ENCODE results near the gene ATP2C2. TPM values are rescaled to one million over a fixed set of nuclear protein-coding genes. Genes with fewer than 3 reads are reported as not detected.
A peak's percentile ranks its signal among the peaks of the same experiment; 100 is the strongest.

The ATP2C2 gene
- total RNA-seq, result not detected in 3 replicates
- long read RNA-seq, result 0 reads

- Mint-ChIP-seq H3K4me3 (ENCODE audit: unreplicated experiment) (peak within 1 kb of the TSS; percentile 53), H3K27me3 (ENCODE audit: low read depth) (peaks cover 66% of the 10 kb centered on the region)
- DNase-seq (ENCODE audit: low spot score), result no peak
These were observed at the start of gene ATP2C2 for GRCh38 chr16:84368308-84368996. TSS of gene ATP2C2 (plus strand) at chr16:84368538. CDS start at chr16:84368616, 78 bp downstream.

GRCh38 chr16:84319146-84319760 is 49.1 kb upstream of the ATP2C2 start:
- H3K4me3 Mint-ChIP-seq (ENCODE audit: unreplicated experiment), result no peak overlapping the region
- H3K36me3 Mint-ChIP-seq (ENCODE audit: low read depth), result peaks cover 2% of the 10 kb centered on the region
- peaks cover 24% of the 10 kb centered on the region for H3K27me3 Mint-ChIP-seq (ENCODE audit: low read depth)
- H3K9me3 Mint-ChIP-seq (ENCODE audit: low read depth), result peaks cover 3% of the 10 kb centered on the region
- peak; percentile 89 for DNase-seq (ENCODE audit: low spot score)
- no peak overlapping the region for H3K27ac Mint-ChIP-seq (ENCODE audit: unreplicated experiment)
- no peaks in the 10 kb centered on the region for H3K4me1 Mint-ChIP-seq (ENCODE audit: low read depth)
- TF ChIP-seq, protein P1, sequence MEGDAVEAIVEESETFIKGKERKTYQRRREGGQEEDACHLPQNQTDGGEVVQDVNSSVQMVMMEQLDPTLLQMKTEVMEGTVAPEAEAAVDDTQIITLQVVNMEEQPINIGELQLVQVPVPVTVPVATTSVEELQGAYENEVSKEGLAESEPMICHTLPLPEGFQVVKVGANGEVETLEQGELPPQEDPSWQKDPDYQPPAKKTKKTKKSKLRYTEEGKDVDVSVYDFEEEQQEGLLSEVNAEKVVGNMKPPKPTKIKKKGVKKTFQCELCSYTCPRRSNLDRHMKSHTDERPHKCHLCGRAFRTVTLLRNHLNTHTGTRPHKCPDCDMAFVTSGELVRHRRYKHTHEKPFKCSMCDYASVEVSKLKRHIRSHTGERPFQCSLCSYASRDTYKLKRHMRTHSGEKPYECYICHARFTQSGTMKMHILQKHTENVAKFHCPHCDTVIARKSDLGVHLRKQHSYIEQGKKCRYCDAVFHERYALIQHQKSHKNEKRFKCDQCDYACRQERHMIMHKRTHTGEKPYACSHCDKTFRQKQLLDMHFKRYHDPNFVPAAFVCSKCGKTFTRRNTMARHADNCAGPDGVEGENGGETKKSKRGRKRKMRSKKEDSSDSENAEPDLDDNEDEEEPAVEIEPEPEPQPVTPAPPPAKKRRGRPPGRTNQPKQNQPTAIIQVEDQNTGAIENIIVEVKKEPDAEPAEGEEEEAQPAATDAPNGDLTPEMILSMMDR (IDR thresholded peaks at IDR 0.05), result no peak

More at GRCh38 chr16:84368308-84368996, at the start of gene ATP2C2:
- Mint-ChIP-seq H3K36me3 (ENCODE audit: low read depth) (no peaks in the 10 kb centered on the region), H3K9me3 (ENCODE audit: low read depth) (no peaks in the 10 kb centered on the region), H3K4me1 (ENCODE audit: low read depth) (peaks cover 4% of the 10 kb centered on the region), H3K27ac (ENCODE audit: unreplicated experiment) (no peak within 1 kb of the TSS)
- TF ChIP-seq, protein P1 (IDR thresholded peaks at IDR 0.05), result no peak

- Mint-ChIP-seq H3K4me3 (ENCODE audit: unreplicated experiment) (no peak overlapping the region), H3K27ac (ENCODE audit: unreplicated experiment) (no peak overlapping the region), H3K4me1 (ENCODE audit: low read depth) (no peaks in the 10 kb centered on the region), H3K27me3 (ENCODE audit: low read depth) (peaks cover 20% of the 10 kb centered on the region), H3K9me3 (ENCODE audit: low read depth) (peaks cover 3% of the 10 kb centered on the region), H3K36me3 (ENCODE audit: low read depth) (peaks cover 2% of the 10 kb centered on the region)
- TF ChIP-seq, protein P1 (IDR thresholded peaks at IDR 0.05), result no peak
- peak; percentile 29 for DNase-seq (ENCODE audit: low spot score)
These were observed 47.8 kb upstream of the ATP2C2 start for GRCh38 chr16:84320511-84320910.

GRCh38 chr16:84321932-84322331 is 46.4 kb upstream of the ATP2C2 start:
- peaks cover 2% of the 10 kb centered on the region for H3K36me3 Mint-ChIP-seq (ENCODE audit: low read depth)
- no peaks in the 10 kb centered on the region for H3K4me1 Mint-ChIP-seq (ENCODE audit: low read depth)
- H3K4me3 Mint-ChIP-seq (ENCODE audit: unreplicated experiment), result no peak overlapping the region
- H3K27ac Mint-ChIP-seq (ENCODE audit: unreplicated experiment), result no peak overlapping the region
- H3K9me3 Mint-ChIP-seq (ENCODE audit: low read depth), result peaks cover 3% of the 10 kb centered on the region
- TF ChIP-seq, protein P1 (IDR thresholded peaks at IDR 0.05), result no peak
- no peak for DNase-seq (ENCODE audit: low spot score)
- H3K27me3 Mint-ChIP-seq (ENCODE audit: low read depth), result peaks cover 20% of the 10 kb centered on the region

DNA sequence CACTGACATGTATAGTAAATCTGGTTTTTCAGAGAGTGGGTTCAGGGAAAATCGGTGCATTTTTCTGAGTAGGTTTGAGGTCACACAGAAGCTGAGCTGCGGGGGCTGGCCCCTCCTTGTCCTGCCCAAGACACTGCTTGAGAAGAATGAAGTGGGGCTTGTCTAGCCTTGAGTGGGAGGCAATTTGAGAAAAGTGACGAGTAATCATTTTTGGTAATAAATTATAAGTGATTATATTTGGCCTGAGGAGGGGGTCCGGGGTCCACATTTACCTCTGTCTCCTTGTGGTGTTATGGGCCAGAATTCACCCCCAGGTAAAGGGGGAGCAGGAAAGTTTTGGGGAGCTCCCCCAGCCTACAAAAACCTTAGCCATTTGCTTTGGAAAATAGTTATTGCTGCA is 45.6 kb upstream of the ATP2C2 start:
- TF ChIP-seq, protein P1 (IDR thresholded peaks at IDR 0.05), result no peak
- H3K4me1 Mint-ChIP-seq (ENCODE audit: low read depth), result no peaks in the 10 kb centered on the region
- no peak overlapping the region for H3K27ac Mint-ChIP-seq (ENCODE audit: unreplicated experiment)
- H3K36me3 Mint-ChIP-seq (ENCODE audit: low read depth), result peaks cover 1% of the 10 kb centered on the region
- peaks cover 20% of the 10 kb centered on the region for H3K27me3 Mint-ChIP-seq (ENCODE audit: low read depth)
- H3K9me3 Mint-ChIP-seq (ENCODE audit: low read depth), result peaks cover 2% of the 10 kb centered on the region
- peak; percentile 2 for DNase-seq (ENCODE audit: low spot score)
- H3K4me3 Mint-ChIP-seq (ENCODE audit: unreplicated experiment), result no peak overlapping the region
